Prostate gland (tissue), 2 donors: ENCODE data around the gene SNX32. TPM values are rescaled to one million over a fixed set of nuclear protein-coding genes. Genes with fewer than 3 reads are reported as not detected.

Experiments used
- DNase-seq: peaks from one replicate; pipeline ENCODE4 v3.0.0-alpha.2; 2019; ENCODE audit warnings: low spot score
- H3K27ac ChIP-seq, 2 donors: fragments of 200-600 bp; sonication (generic); 2 replicates each; pipeline ENCODE4 v1.5.1; 2017 to 2019
- H3K27me3 ChIP-seq: fragments of 200-600 bp; sonication (generic); replicated peaks from 2 replicates; pipeline ENCODE4 v1.5.1; 2019; ENCODE audit not compliant: insufficient read depth
- H3K36me3 ChIP-seq, 2 donors: fragments of 200-600 bp; sonication (generic); 1 replicate in 1 of 2; 2 replicates in 1 of 2; pipeline versions ENCODE4 v1.5.1 to v1.8.1; 2017 to 2019
- H3K4me1 ChIP-seq: fragments of 200-600 bp; sonication (generic); replicated peaks from 2 replicates; pipeline ENCODE4 v1.5.1; 2019
- H3K4me3 ChIP-seq, 2 donors: fragments of 200-600 bp; sonication (generic); 2 replicates each; pipeline ENCODE4 v1.5.1; 2017 to 2019
- H3K9me3 ChIP-seq: fragments of 200-600 bp; sonication (generic); 2 replicates; pipeline ENCODE4 v1.5.1; 2017
- POLR2A ChIP-seq: fragments of 450-650 bp; IDR thresholded peaks from one replicate; pipeline ENCODE4 v1.6.1; 2016; ENCODE audit warnings: antibody characterized with exemption, mild to moderate bottlenecking
- POLR2AphosphoS5 ChIP-seq: sonication (generic); formaldehyde crosslinking; IDR thresholded peaks from one replicate; pipeline ENCODE4 v1.6.1; 2017; ENCODE audit warnings: antibody characterized with exemption
- WGBS: methylation state at CpG from one replicate; pipeline ENCODE4 v1.1.5; 2018; 5-methylcytosine and 5-hydroxymethylcytosine counted together
- intact Hi-C: fragments of 100-400 bp; cut with DNase I; formaldehyde crosslinking; loops from one replicate; pipeline ENCODE4 v1.14.2; 2022
- total RNA-seq, 2 donors: library from RNA; depleted of rRNA; stranded (reverse); fragments of >200 nt; gene quantifications; one replicate each; pipeline ENCODE4 v1.1.0, GENCODE V29; 2016
- TF ChIP-seq, protein P1 (sequence below), 4 experiments: fragments of 200-600 bp in 2 of 4; fragments of 450-650 bp in 2 of 4; sonication (generic) in 2 of 4; IDR thresholded peaks; 1 replicate in 3 of 4; 2 replicates in 1 of 4; pipeline ENCODE4 v1.5.1; 2016 to 2019; ENCODE audit warnings: antibody characterized with exemption in 4 of 4, mild to moderate bottlenecking in 2 of 4, moderate library complexity in 2 of 4

Gene SNX32
- total RNA-seq, 2 donors from 2014 or later, result 0.91 TPM; not detected in 1

GRCh38 chr11:65856689-65857499, 23.1 kb downstream of the SNX32 start:
- H3K4me3 ChIP-seq, result peak overlapping the region; percentile 99
- peak overlapping the region; percentile 94 to 96 for H3K27ac ChIP-seq
- intact Hi-C loops, result loop anchor here (2.0 kb wide), 1 partner anchor 32 kb away; the partner anchor contains the start of gene FIBP
- H3K27me3 ChIP-seq, result no peaks in the 10 kb centered on the region
- peaks cover 12% of the 10 kb centered on the region for H3K4me1 ChIP-seq
- 2% methylated on average over 52 of the region's 57 CpGs for WGBS
- peak; percentile 75 for TF ChIP-seq POLR2A
- peak; percentile 81 for TF ChIP-seq POLR2AphosphoS5
- TF ChIP-seq, protein P1, sequence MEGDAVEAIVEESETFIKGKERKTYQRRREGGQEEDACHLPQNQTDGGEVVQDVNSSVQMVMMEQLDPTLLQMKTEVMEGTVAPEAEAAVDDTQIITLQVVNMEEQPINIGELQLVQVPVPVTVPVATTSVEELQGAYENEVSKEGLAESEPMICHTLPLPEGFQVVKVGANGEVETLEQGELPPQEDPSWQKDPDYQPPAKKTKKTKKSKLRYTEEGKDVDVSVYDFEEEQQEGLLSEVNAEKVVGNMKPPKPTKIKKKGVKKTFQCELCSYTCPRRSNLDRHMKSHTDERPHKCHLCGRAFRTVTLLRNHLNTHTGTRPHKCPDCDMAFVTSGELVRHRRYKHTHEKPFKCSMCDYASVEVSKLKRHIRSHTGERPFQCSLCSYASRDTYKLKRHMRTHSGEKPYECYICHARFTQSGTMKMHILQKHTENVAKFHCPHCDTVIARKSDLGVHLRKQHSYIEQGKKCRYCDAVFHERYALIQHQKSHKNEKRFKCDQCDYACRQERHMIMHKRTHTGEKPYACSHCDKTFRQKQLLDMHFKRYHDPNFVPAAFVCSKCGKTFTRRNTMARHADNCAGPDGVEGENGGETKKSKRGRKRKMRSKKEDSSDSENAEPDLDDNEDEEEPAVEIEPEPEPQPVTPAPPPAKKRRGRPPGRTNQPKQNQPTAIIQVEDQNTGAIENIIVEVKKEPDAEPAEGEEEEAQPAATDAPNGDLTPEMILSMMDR (IDR thresholded peaks at IDR 0.05), result peak in 1 of 4 experiments; percentile 22
- H3K9me3 ChIP-seq, result no peaks in the 10 kb centered on the region
- DNase-seq, result peak; percentile 84
- H3K36me3 ChIP-seq, result peaks cover 8 to 26% of the 10 kb centered on the region in 2 donors

GRCh38 chr11:65857500-65857852, 23.7 kb downstream of the SNX32 start:
- Histone ChIP-seq H3K36me3 (peaks cover 8 to 28% of the 10 kb centered on the region in 2 donors), H3K9me3 (no peaks in the 10 kb centered on the region), H3K27me3 (no peaks in the 10 kb centered on the region), H3K27ac (peak overlapping the region; percentile 94 to 96), H3K4me3 (peak overlapping the region; percentile 99), H3K4me1 (peaks cover 12% of the 10 kb centered on the region)
- 0% methylated on average over 24 of the region's 49 CpGs for WGBS
- intact Hi-C loops, result loop anchor here (2.0 kb wide), 1 partner anchor 31 kb away; the partner anchor contains the start of gene FIBP
- no peak for DNase-seq
- TF ChIP-seq, protein P1 (IDR thresholded peaks at IDR 0.05), result no peak
- no peak for TF ChIP-seq POLR2AphosphoS5
- TF ChIP-seq POLR2A, result no peak

DNA sequence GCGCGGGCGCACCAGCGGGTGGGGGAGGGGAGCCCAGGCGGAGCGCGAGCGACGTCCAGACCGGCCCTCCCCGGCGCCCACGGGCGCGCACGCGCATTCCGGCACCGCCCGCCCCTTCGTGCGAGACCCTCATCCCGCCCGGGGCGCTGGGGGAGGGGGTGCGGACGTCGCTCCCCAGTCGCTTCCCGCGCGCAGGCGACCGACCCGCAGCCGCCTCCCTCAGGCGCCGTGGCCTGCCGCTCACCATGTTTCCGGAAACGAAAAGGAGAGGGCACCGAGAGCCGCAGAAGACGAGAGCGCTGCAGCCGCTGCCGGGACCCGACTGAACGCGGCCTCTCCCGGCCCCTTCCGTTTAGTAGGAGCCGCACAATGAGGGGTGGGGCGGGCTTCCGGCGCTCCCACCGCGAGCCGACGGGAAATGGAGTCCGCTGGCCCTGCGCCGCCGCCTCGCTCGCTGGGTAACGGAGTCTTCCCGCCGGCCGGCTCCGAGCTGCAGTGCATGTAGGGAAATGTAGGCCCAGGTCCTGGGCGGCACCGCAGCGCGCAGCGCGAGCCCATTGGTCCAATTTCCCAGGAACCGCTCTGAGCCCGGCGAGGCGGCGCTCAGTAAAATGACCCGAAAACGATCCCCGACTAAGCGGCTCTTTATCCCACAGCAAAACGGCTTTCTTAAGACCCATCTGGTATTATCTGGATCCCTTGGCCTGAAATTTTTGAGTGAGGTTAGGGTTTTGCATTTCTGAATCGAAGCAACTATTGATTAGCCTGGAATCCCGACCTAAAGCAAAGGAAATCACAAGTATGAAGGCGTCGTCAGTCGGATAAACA, 24.3 kb downstream of the SNX32 start, which contains the start of gene CFL1:
Gene CFL1 (minus strand): TSS at position 328 of the 828 bp plus-strand sequence. CDS start 81 bp downstream, at position 247.
- WGBS, result under 1% methylated on average over 67 of the region's 92 CpGs
- TF ChIP-seq POLR2A, result peak; percentile 97
- TF ChIP-seq, protein P1 (IDR thresholded peaks at IDR 0.05), result no peak
- TF ChIP-seq POLR2AphosphoS5, result peak; percentile 99
- Histone ChIP-seq H3K36me3 (peaks cover 8 to 34% of the 10 kb centered on the region in 2 donors), H3K4me3 (peak within 1 kb of the TSS; percentile 99), H3K9me3 (no peaks in the 10 kb centered on the region), H3K4me1 (peaks cover 12% of the 10 kb centered on the region), H3K27ac (peak within 1 kb of the TSS; percentile 94 to 96), H3K27me3 (no peaks in the 10 kb centered on the region)
- peak; percentile 99 for DNase-seq
- intact Hi-C loops, result loop anchor here (2.0 kb wide), 2 partner anchors 15 to 31 kb away; partner anchors contain the start of genes EFEMP2 and FIBP

DNA sequence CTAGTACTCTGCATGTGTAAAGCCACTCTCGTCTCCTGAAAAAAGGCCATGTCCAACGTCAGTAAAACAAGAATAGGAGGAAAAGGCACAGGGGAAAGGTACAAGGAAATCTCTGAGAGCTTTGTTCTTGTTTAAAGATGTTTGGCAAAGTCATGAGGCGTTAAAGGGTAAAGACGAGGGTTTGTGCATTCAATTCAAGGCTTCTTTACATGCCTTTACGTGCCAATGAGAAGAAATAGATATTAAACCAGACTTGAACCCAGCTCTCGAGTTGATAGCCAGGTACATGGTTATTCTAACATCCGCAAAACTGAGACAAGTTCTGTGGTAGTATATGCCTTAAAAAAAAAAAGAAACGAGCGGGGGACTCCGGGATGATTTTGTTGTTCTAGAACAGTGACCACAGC, 24.9 kb downstream of the SNX32 start:
- peak overlapping the region; percentile 99 for H3K4me3 ChIP-seq
- under 1% methylated on average over 10 of the region's 10 CpGs for WGBS
- DNase-seq, result no peak
- TF ChIP-seq POLR2A, result no peak
- no peak for TF ChIP-seq POLR2AphosphoS5
- TF ChIP-seq, protein P1 (IDR thresholded peaks at IDR 0.05), result no peak
- H3K4me1 ChIP-seq, result peaks cover 12% of the 10 kb centered on the region
- H3K27ac ChIP-seq, result peak overlapping the region; percentile 94 to 96
- no peaks in the 10 kb centered on the region for H3K9me3 ChIP-seq
- H3K27me3 ChIP-seq, result no peaks in the 10 kb centered on the region
- intact Hi-C loops, result loop anchor here (2.0 kb wide), 1 partner anchor 14 kb away; the partner anchor contains the start of gene EFEMP2
- H3K36me3 ChIP-seq, result peaks cover 9 to 35% of the 10 kb centered on the region in 2 donors
